ENCODE measurements around the gene TBC1D23.

TBC1D23 gene

DNA sequence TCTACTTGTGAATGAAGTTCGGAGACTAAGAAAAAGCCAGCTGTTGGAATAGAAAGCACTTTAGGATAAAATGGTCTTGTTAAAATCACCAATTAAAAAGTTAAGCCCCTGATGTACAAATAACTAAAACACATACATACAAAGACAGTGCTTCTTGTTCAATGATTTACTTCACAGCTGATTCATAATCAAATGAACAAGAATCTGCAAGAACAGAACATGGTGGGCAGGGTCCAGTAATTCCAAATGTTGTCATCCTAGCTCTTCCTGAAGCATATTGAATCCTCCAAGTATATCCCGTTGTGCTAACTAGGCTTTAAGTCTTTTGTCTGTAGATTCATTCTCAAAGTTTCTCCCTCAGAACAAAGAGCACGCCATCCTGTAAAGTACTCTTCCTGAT, 98.2 kb downstream of the TBC1D23 start:
- DNase-seq: no peak

GRCh38 chr3:100360757-100361496, 100.1 kb downstream of the TBC1D23 start:
- DNase-seq: no peak

DNA sequence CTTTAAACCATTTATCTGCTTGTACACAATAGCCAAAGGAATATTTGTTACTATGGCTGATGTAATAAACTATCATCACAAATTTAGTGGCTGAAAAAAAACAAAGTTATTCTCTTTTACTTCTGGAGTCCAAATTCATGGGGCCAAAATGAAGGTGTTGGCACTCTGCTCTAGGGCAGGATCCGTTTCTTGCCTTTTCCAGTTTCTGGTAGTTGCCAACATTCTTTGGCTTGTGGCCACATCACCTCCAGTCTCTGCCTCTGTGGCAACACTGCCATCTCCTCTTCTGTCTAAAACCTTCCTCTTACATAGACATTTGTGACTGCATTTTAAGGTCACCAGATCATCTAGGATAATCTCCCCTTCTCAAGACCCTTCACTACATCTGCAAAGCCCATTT, 101.1 kb downstream of the TBC1D23 start:
- DNase-seq: no peak

DNA sequence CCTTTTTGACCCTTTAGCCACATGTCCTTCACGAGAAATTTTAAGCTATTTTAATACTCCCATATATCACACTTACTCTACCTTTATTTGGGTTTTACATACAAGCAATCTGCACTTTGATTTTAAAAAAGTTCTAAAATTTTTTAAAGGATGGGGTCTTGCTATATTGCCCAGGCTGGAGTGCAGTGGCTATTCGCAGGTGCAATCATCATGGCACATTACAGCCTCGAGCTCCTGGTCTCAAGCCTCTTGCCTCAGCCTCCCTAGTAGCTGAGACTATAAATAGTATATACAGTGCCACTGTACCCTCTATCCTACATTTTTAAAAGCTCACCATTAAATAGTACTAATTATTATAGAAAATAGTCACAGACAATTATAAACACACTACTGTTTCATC, 103.6 kb downstream of the TBC1D23 start:
- DNase-seq: no peak

GRCh38 chr3:100366424-100366823, 105.6 kb downstream of the TBC1D23 start:
- no peak for DNase-seq

GRCh38 chr3:100368441-100368840, 107.6 kb downstream of the TBC1D23 start:
- no peak for DNase-seq

DNA sequence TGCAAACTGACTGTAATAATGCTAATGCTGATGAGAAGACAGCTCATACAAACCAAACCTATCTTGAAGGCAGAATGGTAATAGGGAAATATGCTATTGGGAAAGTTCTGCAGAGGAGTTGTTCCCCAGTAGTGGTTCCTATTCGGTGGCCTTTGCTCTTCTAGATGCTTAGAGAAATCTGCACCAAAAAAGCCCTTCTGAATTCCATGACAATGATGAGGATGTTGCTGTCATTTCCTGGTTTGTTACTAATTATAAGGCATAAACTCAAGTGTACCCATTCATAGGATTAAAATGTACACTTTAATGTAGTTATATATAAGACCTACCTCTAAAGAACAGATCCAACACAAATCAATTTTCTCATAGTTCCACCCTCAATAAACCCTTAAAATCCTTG, 110.0 kb downstream of the TBC1D23 start:
- no peak for DNase-seq

DNA sequence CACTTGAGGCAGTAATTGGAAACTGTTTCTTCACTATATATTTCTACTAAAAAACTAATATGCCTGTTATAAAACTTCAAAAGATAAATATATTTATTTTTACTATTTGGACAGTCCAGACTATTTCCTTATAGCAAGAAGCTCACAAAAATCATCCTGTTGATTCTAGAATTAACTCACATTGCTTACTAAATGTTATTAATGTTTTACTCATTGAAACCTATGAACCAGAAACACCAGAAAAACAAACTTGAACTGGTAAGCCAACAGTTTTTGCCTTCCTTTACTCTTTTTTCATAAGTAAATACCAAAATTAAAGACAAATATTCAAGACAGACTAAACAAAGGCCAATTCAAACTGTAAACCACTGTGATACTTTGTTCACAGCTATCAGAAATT, 113.7 kb downstream of the TBC1D23 start:
- no peak for DNase-seq

Data from NCI-H1092 treated with DMSO at 0.1 percent for 48 hours (cell line).